Subcutaneous adipose tissue (tissue), 4 donors: ENCODE measurements around the gene AMER3. TPM values are rescaled to one million over a fixed set of nuclear protein-coding genes. Genes with fewer than 3 reads are reported as not detected.

ENCODE experiments used
- total RNA-seq, 4 donors: library from RNA; depleted of rRNA; stranded (reverse); fragments of >200 nt; gene quantifications; one replicate each; pipeline ENCODE4 v1.1.0, GENCODE V29; 2016
- TF ChIP-seq, protein P1 (sequence below): fragments of 450-650 bp; IDR thresholded peaks from one replicate; pipeline ENCODE4 v1.5.1; 2016; ENCODE audit warnings: low read depth, mild to moderate bottlenecking, control low read depth, antibody characterized with exemption, moderate library complexity

AMER3 gene
- total RNA-seq, 4 donors from 2014 or later = not detected

DNA sequence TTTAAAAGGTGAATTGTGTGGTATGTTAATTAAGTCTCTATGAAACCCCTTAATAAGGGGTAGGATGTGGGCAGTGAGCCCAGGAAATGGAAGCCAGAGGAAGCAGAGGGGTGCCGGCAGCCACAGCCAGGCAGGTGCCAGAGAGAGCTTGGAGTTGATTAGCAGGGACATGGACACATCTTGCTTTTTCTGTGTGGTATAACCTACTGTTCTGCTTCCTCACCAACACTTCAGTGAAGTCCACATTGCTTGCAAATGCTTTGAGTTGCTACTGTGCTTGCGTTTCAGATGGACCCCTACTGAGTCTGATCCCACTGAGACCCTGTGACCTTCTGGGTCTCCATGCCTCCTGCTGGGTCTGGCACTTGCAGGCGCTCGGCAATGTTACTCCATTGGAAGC, 51.0 kb downstream of the AMER3 start:
- TF ChIP-seq, protein P1, sequence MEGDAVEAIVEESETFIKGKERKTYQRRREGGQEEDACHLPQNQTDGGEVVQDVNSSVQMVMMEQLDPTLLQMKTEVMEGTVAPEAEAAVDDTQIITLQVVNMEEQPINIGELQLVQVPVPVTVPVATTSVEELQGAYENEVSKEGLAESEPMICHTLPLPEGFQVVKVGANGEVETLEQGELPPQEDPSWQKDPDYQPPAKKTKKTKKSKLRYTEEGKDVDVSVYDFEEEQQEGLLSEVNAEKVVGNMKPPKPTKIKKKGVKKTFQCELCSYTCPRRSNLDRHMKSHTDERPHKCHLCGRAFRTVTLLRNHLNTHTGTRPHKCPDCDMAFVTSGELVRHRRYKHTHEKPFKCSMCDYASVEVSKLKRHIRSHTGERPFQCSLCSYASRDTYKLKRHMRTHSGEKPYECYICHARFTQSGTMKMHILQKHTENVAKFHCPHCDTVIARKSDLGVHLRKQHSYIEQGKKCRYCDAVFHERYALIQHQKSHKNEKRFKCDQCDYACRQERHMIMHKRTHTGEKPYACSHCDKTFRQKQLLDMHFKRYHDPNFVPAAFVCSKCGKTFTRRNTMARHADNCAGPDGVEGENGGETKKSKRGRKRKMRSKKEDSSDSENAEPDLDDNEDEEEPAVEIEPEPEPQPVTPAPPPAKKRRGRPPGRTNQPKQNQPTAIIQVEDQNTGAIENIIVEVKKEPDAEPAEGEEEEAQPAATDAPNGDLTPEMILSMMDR = no peak

DNA sequence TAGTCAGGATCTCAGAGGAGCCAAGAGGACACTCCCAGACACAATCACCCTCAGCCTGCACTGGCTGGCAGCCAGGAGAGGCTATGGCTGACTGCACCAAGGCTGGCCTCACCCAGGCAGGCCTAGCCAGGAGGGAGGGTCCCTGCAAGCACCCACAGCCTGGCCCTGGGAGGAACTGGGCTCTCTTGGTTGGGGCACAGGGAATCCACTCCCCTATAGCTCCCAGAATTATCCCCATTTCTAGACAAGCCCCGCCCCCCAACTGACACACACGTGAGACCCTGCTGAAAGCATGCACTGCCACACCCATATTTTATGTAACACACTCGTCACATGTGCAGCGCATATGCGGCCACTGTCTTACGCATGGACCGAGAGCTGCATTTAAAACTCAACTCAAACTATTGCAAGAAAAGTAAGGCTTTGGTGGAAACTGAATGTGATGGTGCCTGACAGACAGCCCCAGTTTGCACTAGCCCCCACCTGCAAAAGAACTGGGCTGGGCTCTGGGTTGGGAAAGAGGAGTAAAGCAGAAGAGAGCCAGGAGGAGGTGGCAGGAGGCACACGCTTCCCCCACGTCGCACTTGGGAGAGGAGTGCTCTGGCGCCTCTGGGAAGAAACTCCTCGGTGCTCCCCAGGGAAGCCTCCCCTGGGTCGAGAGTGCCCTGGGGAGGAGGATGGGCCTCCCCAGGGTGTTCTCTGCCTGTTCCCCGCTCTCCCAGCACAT, 52.5 kb downstream of the AMER3 start:
- TF ChIP-seq, protein P1 = no peak

DNA sequence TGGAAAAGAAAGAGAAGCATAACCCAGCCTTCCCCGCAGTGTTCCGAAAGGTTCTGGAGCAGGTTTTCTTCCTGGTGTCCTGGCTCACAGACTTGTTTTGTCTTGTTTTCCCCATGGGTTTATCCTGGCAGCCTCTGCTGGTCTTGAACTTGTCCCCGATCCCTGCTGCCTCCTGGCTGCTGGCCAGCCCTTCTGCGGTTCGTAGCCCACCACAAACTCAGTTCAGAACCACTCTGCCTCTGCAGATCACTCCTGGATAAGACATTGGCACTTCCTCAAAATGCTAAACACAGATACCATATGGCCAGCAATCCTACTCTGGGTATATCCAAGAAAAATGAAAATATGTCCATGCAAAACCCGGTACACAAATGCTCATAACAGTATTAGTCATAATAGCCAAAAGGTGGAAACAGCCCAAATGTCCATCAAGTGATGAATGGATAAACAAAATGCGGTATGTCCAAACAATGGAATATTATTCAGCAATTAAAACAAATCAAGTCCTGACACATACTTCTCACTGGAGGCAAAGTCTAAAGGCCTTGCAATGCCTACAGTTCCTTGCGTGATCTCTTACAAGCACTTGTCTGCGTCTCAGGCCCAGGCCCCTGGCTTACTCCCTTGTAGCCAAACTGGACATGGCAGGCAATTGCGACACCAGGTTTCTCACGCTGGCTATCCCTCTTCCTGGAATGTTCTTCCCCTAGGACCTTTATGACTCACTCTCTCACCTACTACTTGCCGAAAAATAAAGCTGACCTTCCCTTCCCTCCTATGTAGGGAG, 53.3 kb downstream of the AMER3 start:
- TF ChIP-seq, protein P1 = no peak

DNA sequence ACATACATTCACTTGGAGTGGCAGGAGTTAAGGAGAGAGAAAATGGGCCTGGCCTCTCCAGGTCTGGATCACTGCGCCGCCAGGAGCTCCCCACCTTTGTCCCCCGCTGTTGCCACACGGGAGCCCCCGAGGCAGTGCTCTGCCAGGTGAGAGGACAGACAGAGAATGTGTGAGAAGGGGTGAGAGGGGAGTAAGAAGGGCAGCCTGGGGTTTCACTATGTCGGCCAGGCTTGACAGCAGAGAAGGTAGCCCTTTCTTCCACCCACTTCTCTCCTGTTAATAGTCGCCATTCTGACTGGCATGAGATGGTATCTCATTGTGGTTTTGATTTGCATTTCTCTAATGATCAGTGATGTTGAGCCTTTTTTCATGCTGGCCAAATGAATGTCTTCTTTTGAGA, 55.1 kb downstream of the AMER3 start:
- TF ChIP-seq, protein P1 = no peak

DNA sequence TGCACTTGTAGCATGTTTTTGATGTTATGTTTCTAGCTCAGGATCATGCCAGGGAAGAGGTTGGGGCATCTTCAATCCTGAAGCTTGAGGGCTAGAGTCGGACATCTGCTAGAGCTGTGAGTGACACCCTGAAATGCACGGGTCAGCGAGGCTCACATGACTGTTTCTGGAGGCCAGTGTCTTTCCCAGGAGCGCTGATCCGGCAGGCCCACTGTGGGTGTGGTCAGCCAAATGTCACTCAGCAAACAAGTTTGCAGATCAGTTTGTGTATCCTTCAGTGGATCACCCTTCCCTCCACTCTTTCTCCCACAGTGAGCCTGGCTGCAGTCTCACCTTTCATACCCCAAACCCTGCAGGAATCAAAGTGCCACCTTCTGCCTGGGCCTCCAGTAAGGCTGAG, 58.4 kb downstream of the AMER3 start:
- TF ChIP-seq, protein P1 = no peak

DNA sequence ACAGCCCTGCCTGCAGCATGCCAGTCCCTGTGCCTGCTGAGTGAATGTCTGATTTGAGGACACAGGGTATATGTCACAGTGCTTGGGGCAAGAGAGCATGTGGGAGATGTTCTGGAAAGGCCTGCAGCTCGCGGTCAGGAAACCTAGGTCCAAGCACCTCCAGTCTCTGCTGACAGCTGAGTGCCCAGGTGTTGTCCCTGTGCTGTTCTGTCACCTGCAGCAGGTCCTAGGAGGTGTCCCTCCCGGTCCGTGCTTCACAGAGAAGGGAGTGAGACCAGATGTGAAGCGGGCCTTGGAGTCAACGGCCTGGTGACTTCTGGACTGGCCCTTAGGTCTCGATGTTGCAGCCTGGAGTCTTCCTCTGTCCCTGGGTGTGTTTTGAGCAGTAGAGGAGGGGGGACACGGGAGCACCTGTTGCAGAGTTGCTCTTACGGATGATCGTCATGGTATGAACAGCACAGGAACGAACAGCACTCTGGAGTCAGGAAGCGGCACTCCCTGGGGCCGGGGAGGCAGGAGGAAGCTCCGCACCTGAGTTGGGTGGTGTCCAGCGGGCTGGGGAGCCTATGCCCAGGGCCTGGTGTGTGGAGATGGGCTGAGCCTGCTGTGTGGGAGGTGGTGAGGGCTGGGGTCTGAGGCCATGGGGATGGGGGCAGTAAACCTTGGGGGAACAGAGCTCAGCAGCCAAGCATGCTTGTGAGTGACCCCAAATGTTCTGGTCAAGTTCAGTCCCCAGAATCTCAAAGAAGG, 59.8 kb downstream of the AMER3 start:
- TF ChIP-seq, protein P1 = no peak

Other genes with a start within 250 kb of the AMER3 start
- not detected for gene POTEI, start 246.2 kb upstream of the AMER3 start, total RNA-seq
- not detected for gene CFC1B, start 234.3 kb upstream of the AMER3 start, total RNA-seq
- not detected for gene CFC1, start 156.0 kb upstream of the AMER3 start, total RNA-seq
- not detected for gene POTEJ, start 144.1 kb upstream of the AMER3 start, total RNA-seq
- gene GPR148, start 26.5 kb upstream of the AMER3 start, total RNA-seq = not detected
- gene ARHGEF4, start 81.4 kb downstream of the AMER3 start, total RNA-seq = 10 to 100 TPM in 2 of 4 donors, 1 to 10 TPM in 2; 4.8 to 17.9 (median 9.8) TPM